IMR-90 (cell line): Measurements from ENCODE around the gene TMEM209. TPM values are rescaled to one million over a fixed set of nuclear protein-coding genes. Genes with fewer than 3 reads are reported as not detected.

ENCODE experiments used
- ATAC-seq: fragments of 200-7000 bp; cut with Tn5 transposase; 2 replicates; pipeline ENCODE4 v1.9.1; 2020; ENCODE audit warnings: low read depth, mild to moderate bottlenecking, moderate library complexity
- BruUV-seq: library from RNA; stranded (reverse); fragments of 400-500 nt; replicated peaks from 2 replicates; lab custom pipeline; 2021; lab: Mats Ljungman, UMichigan
- CTCF ChIA-PET: fragments of 300-600 bp; formaldehyde crosslinking; extraction: SDS; loops from one replicate; lab custom pipeline; 2021; ENCODE audit warnings: antibody characterized with exemption; lab: Yijun Ruan, JAX
- POLR2A ChIA-PET: fragments of 300-600 bp; sonication (Branson Sonifier 250); formaldehyde crosslinking; loops from one replicate; lab custom pipeline; 2022; ENCODE audit warnings: antibody characterized with exemption; ENCODE audit not compliant: unreplicated experiment; lab: Charles Lee
- DNase-seq: peaks from one replicate; pipeline ENCODE4 v3.0.0; 2013
- H2AFZ ChIP-seq: replicated peaks from 2 replicates; pipeline ENCODE3; 2013; ENCODE audit warnings: low read length, mild to moderate bottlenecking; ENCODE audit not compliant: poor library complexity
- H2AK5ac ChIP-seq: 2 replicates; pipeline ENCODE4 v1.6.1; 2013; ENCODE audit warnings: low read depth, low read length, inconsistent platforms
- H2AK9ac ChIP-seq: replicated peaks from 2 replicates; pipeline ENCODE3; 2013; ENCODE audit warnings: mild to moderate bottlenecking, low read depth, low read length, moderate library complexity; ENCODE audit not compliant: poor library complexity
- H2BK120ac ChIP-seq: 2 replicates; pipeline ENCODE4 v1.6.1; 2013; ENCODE audit warnings: low read depth, low read length, inconsistent platforms
- H2BK15ac ChIP-seq: 3 replicates; pipeline ENCODE4 v1.6.1; 2013; ENCODE audit warnings: low read depth, low read length, inconsistent platforms
- H2BK20ac ChIP-seq: 2 replicates; pipeline ENCODE4 v1.6.1; 2013; ENCODE audit warnings: low read depth, mild to moderate bottlenecking, inconsistent platforms, low read length, moderate library complexity
- H2BK5ac ChIP-seq: 2 replicates; pipeline ENCODE4 v1.6.1; 2013; ENCODE audit warnings: mild to moderate bottlenecking, low read depth, low read length, inconsistent platforms; ENCODE audit not compliant: poor library complexity, severe bottlenecking
- H3K14ac ChIP-seq: replicated peaks from 2 replicates; pipeline ENCODE4 v1.6.1; 2013; ENCODE audit warnings: low read depth, low read length, inconsistent platforms
- H3K18ac ChIP-seq: 2 replicates; pipeline ENCODE4 v1.6.1; 2013; ENCODE audit warnings: low read depth, low read length, control low read depth
- H3K23ac ChIP-seq: 2 replicates; pipeline ENCODE4 v1.6.1; 2013; ENCODE audit warnings: low read depth, low read length, inconsistent platforms
- H3K27ac ChIP-seq: 2 replicates; pipeline ENCODE4 v1.5.1; 2013; ENCODE audit warnings: mild to moderate bottlenecking, control low read depth, low read length; ENCODE audit not compliant: insufficient read depth
- H3K27me3 ChIP-seq: 2 replicates; pipeline ENCODE4 v1.6.1; 2013; ENCODE audit warnings: low read length; ENCODE audit not compliant: control insufficient read depth, insufficient read depth
- H3K36me3 ChIP-seq: 2 replicates; pipeline ENCODE4 v1.6.1; 2013; ENCODE audit warnings: low read length, mixed read lengths; ENCODE audit not compliant: control insufficient read depth, insufficient read depth
- H3K4ac ChIP-seq: 2 replicates; pipeline ENCODE4 v1.6.1; 2013; ENCODE audit warnings: low read depth, low read length, inconsistent platforms
- H3K4me1 ChIP-seq: 2 replicates; pipeline ENCODE4 v1.6.1; 2013; ENCODE audit warnings: low read length, mixed read lengths; ENCODE audit not compliant: control insufficient read depth, insufficient read depth
- H3K4me2 ChIP-seq: 2 replicates; pipeline ENCODE4 v1.6.1; 2013; ENCODE audit warnings: low read depth, mild to moderate bottlenecking, control low read depth, low read length, moderate library complexity
- H3K4me3 ChIP-seq: 2 replicates; pipeline ENCODE4 v1.5.1; 2013; ENCODE audit warnings: low read depth, mild to moderate bottlenecking, control low read depth, low read length, moderate library complexity; ENCODE audit not compliant: insufficient read depth
- H3K56ac ChIP-seq: 2 replicates; pipeline ENCODE4 v1.6.1; 2013; ENCODE audit warnings: low read length, inconsistent platforms; ENCODE audit not compliant: insufficient read depth; ENCODE audit errors: extremely low read depth
- H3K79me1 ChIP-seq, 2 experiments: 2 replicates each; pipeline ENCODE4 v1.6.1; 2013; ENCODE audit warnings: low read length in 2 of 2, inconsistent platforms in 1 of 2, low read depth in 1 of 2
- H3K9ac ChIP-seq: 2 replicates; pipeline ENCODE4 v1.6.1; 2013; ENCODE audit warnings: low read depth, low read length, control low read depth
- H3K9me1 ChIP-seq: 2 replicates; pipeline ENCODE4 v1.6.1; 2013; ENCODE audit warnings: low read length, inconsistent platforms; ENCODE audit not compliant: insufficient read depth
- H3K9me3 ChIP-seq: 2 replicates; pipeline ENCODE4 v1.6.1; 2013; ENCODE audit warnings: low read length; ENCODE audit not compliant: control insufficient read depth, insufficient read depth
- H4K20me1 ChIP-seq: 2 replicates; pipeline ENCODE4 v1.6.1; 2013; ENCODE audit warnings: low read length, inconsistent platforms; ENCODE audit not compliant: insufficient read depth
- H4K5ac ChIP-seq: 2 replicates; pipeline ENCODE4 v1.6.1; 2013; ENCODE audit warnings: mild to moderate bottlenecking, low read depth, low read length, control low read depth
- H4K8ac ChIP-seq, 2 experiments: 2 replicates each; pipeline ENCODE4 v1.6.1; 2013; ENCODE audit warnings: low read depth in 2 of 2, low read length in 2 of 2, control low read depth in 1 of 2, inconsistent platforms in 1 of 2
- H4K91ac ChIP-seq: 2 replicates; pipeline ENCODE4 v1.6.1; 2013; ENCODE audit warnings: low read depth, low read length, inconsistent platforms; ENCODE audit not compliant: insufficient read depth
- BHLHE40 ChIP-seq: fragments of 150-350 bp; IDR thresholded peaks from 2 replicates; pipeline ENCODE4 v1.6.1; 2016; ENCODE audit warnings: mild to moderate bottlenecking, low read depth, low read length
- CEBPB ChIP-seq: IDR thresholded peaks from 2 replicates; pipeline ENCODE4 v1.6.1; 2012; ENCODE audit warnings: low read depth, low read length, improper control_type of control experiment
- CHD1 ChIP-seq: IDR thresholded peaks from 2 replicates; pipeline ENCODE4 v1.6.1; 2012; ENCODE audit warnings: low read depth, low read length, improper control_type of control experiment
- CTCF ChIP-seq: conservative IDR thresholded peaks from 2 replicates; pipeline ENCODE4 v1.5.1; 2012; ENCODE audit warnings: mild to moderate bottlenecking, low read depth, low read length, improper control_type of control experiment
- ELK1 ChIP-seq: fragments of 150-350 bp; IDR thresholded peaks from 2 replicates; pipeline ENCODE4 v1.6.1; 2016; ENCODE audit warnings: low read depth, mild to moderate bottlenecking, low read length, moderate library complexity, borderline replicate concordance
- FOS ChIP-seq: fragments of 150-350 bp; IDR thresholded peaks from 2 replicates; pipeline ENCODE4 v1.6.1; 2016; ENCODE audit warnings: low read depth, low read length
- MAFK ChIP-seq: IDR thresholded peaks from 2 replicates; pipeline ENCODE4 v1.6.1; 2012; ENCODE audit warnings: low read depth, low read length, improper control_type of control experiment
- MAZ ChIP-seq: IDR thresholded peaks from 2 replicates; pipeline ENCODE4 v1.6.1; 2012; ENCODE audit warnings: low read depth, mild to moderate bottlenecking, low read length, improper control_type of control experiment, moderate library complexity, borderline replicate concordance
- MXI1 ChIP-seq: IDR thresholded peaks from 2 replicates; pipeline ENCODE4 v1.6.1; 2012; ENCODE audit warnings: low read depth, mild to moderate bottlenecking, low read length, moderate library complexity, borderline replicate concordance
- NFE2L2 ChIP-seq: fragments of 150-350 bp; IDR thresholded peaks from 2 replicates; pipeline ENCODE4 v1.6.1; 2016; ENCODE audit warnings: low read depth, mild to moderate bottlenecking, low read length
- POLR2A ChIP-seq: IDR thresholded peaks from 2 replicates; pipeline ENCODE4 v1.6.1; 2012; ENCODE audit warnings: mild to moderate bottlenecking, low read depth, low read length
- RAD21 ChIP-seq: IDR thresholded peaks from 2 replicates; pipeline ENCODE4 v1.6.1; 2012; ENCODE audit warnings: low read length, improper control_type of control experiment
- RCOR1 ChIP-seq: IDR thresholded peaks from 2 replicates; pipeline ENCODE4 v1.6.1; 2012; ENCODE audit warnings: mild to moderate bottlenecking, low read length, improper control_type of control experiment; ENCODE audit not compliant: insufficient replicate concordance
- RFX5 ChIP-seq: IDR thresholded peaks from 2 replicates; pipeline ENCODE4 v1.8.0; 2012; ENCODE audit warnings: low read depth, mild to moderate bottlenecking, low read length, moderate library complexity
- SMC3 ChIP-seq: fragments of 150-350 bp; IDR thresholded peaks from 2 replicates; pipeline ENCODE4 v1.6.1; 2016; ENCODE audit warnings: low read depth, mild to moderate bottlenecking, antibody characterized with exemption, low read length, moderate library complexity
- USF2 ChIP-seq: fragments of 150-350 bp; IDR thresholded peaks from 2 replicates; pipeline ENCODE4 v1.6.1; 2017; ENCODE audit warnings: mild to moderate bottlenecking, antibody characterized with exemption, low read length, low read depth
- WGBS, 2 experiments: methylation state at CpG; one replicate each; pipeline versions ENCODE4 v1.1.5 to v1.1.7; 2013; ENCODE audit warnings: missing lambda C conversion rate in 2 of 2; ENCODE audit not compliant: insufficient read length in 1 of 2; ENCODE audit errors: extremely low coverage in 2 of 2; 5-methylcytosine and 5-hydroxymethylcytosine counted together
- dilution Hi-C: fragments of 300-500 bp; cut with HindIII; formaldehyde crosslinking; loops from one replicate; pipeline ENCODE4 v1.14.3; 2018; ENCODE audit warnings: low sequenced_read_pairs; ENCODE audit not compliant: unreplicated experiment
- in situ Hi-C: fragments of 300-500 bp; cut with MboI; formaldehyde crosslinking; loops from 3 replicates; pipeline ENCODE4 v1.14.3; 2019; ENCODE audit warnings: low sequenced_read_pairs, inconsistent platforms, mixed read lengths
- intact Hi-C: fragments of 100-400 bp; cut with micrococcal nuclease; formaldehyde crosslinking; loops from 2 replicates; pipeline ENCODE4 v1.10.0; 2022
- polyA plus RNA-seq, 3 experiments: library from polyadenylated mRNA; depleted of rRNA; stranded (reverse); fragments of >200 nt; gene quantifications; 2 replicates each; pipeline ENCODE4 v1.2.3, GENCODE V29; 2012; ENCODE audit warnings: low replicate concordance in 1 of 3
- total RNA-seq: library from RNA; depleted of rRNA; stranded (reverse); fragments of >200 nt; gene quantifications from 2 replicates; pipeline ENCODE4 v1.2.3, GENCODE V29; 2012

TMEM209 gene
- total and polyA plus RNA-seq, 2 of the 4 experiments (the other 2 are of a cell fraction): 8.0 to 11.3 TPM

- no peak overlapping the region for H2BK15ac ChIP-seq
- no peak for ATAC-seq
- H4K5ac ChIP-seq: no peak overlapping the region
- H3K18ac ChIP-seq: no peak overlapping the region
- no TSS peak for BruUV-seq
- no peak overlapping the region for H2BK20ac ChIP-seq
- H4K91ac ChIP-seq: no peak overlapping the region
- H2AK5ac ChIP-seq: no peak overlapping the region
- H2AK9ac ChIP-seq: no peak overlapping the region
- in situ Hi-C loops (no loop called here), dilution Hi-C loops (no loop called here), intact Hi-C loops (no loop called here)
- no peak overlapping the region for H3K4me2 ChIP-seq
- no peak overlapping the region for H2BK120ac ChIP-seq
- POLR2A ChIA-PET: no interaction called here
- no peak overlapping the region for H3K23ac ChIP-seq
- TF ChIP-seq MAFK (no peak), RCOR1 (no peak), MAZ (no peak), POLR2A (no peak), MXI1 (no peak), NFE2L2 (no peak), ELK1 (no peak), BHLHE40 (no peak), CEBPB (no peak), FOS (no peak), SMC3 (no peak), CTCF (no peak), RFX5 (no peak), RAD21 (no peak), USF2 (no peak), CHD1 (no peak)
- no peaks in the 10 kb centered on the region for H4K20me1 ChIP-seq
- no peak overlapping the region for H3K56ac ChIP-seq
- no peaks in the 10 kb centered on the region for H3K79me1 ChIP-seq
- H3K4me1 ChIP-seq: peaks cover 7% of the 10 kb centered on the region
- H3K9me1 ChIP-seq: peaks cover 14% of the 10 kb centered on the region
- CTCF ChIA-PET: no interaction called here
- DNase-seq: no peak
- no peak overlapping the region for H4K8ac ChIP-seq
- H3K27me3 ChIP-seq: no peaks in the 10 kb centered on the region
- H3K36me3 ChIP-seq: no peaks in the 10 kb centered on the region
- no peak overlapping the region for H3K27ac ChIP-seq
- no peak overlapping the region for H2BK5ac ChIP-seq
- no peak overlapping the region for H2AFZ ChIP-seq
- no peak overlapping the region for H3K4ac ChIP-seq
- WGBS, 2 experiments: 90% methylated on average over 4 of the region's 14 CpGs; no CpG with 5 or more reads in 1 of the 2 experiments
- H3K4me3 ChIP-seq: no peak overlapping the region
- no peaks in the 10 kb centered on the region for H3K9me3 ChIP-seq
- no peak overlapping the region for H3K14ac ChIP-seq
- H3K9ac ChIP-seq: no peak overlapping the region
These were observed 57.4 kb downstream of the TMEM209 start for GRCh38 chr7:130147710-130148325.
